ENCODE results near the gene ZNF281. TPM values are rescaled to one million over a fixed set of nuclear protein-coding genes. Genes with fewer than 3 reads are reported as not detected.

The ZNF281 gene
- 10 to 100 TPM; 13.0 to 18.7 (median 15.6) TPM for total RNA-seq

GRCh38 chr1:200409761-200410565 lies at the start of gene ZNF281:
ZNF281 (minus strand) TSS chr1:200410036; CDS start chr1:200409705, 331 bp downstream.
- ATAC-seq (ENCODE audit: low FRiP score), result peak; percentile 98
- TF ChIP-seq CTCF (IDR thresholded peaks at IDR 0.05), result no peak

GRCh38 chr1:200458780-200459179 lies 48.9 kb upstream of the ZNF281 start:
- no peak for TF ChIP-seq CTCF (IDR thresholded peaks at IDR 0.05)
- DNase-seq (ENCODE audit: low spot score) (no peak), ATAC-seq (ENCODE audit: low FRiP score) (no peak)

More at GRCh38 chr1:200409761-200410565, at the start of gene ZNF281:
- peak; percentile 78 for DNase-seq (ENCODE audit: low spot score)

GRCh38 chr1:200457810-200458209 lies 48.0 kb upstream of the ZNF281 start:
- DNase-seq (ENCODE audit: low spot score) (no peak), ATAC-seq (ENCODE audit: low FRiP score) (no peak)
- no peak for TF ChIP-seq CTCF (IDR thresholded peaks at IDR 0.05)

- TF ChIP-seq CTCF (IDR thresholded peaks at IDR 0.05), result no peak
- DNase-seq (ENCODE audit: low spot score), result no peak
- no peak for ATAC-seq (ENCODE audit: low FRiP score)
Measured at GRCh38 chr1:200454425-200454824, 44.6 kb upstream of the ZNF281 start.

GRCh38 chr1:200453553-200453905 lies 43.7 kb upstream of the ZNF281 start:
- no peak for TF ChIP-seq CTCF (IDR thresholded peaks at IDR 0.05)
- ATAC-seq (ENCODE audit: low FRiP score), result no peak

GRCh38 chr1:200452850-200453552 lies 43.2 kb upstream of the ZNF281 start:
- no peak for DNase-seq (ENCODE audit: low spot score)
- no peak for TF ChIP-seq CTCF (IDR thresholded peaks at IDR 0.05)
- ATAC-seq (ENCODE audit: low FRiP score), result no peak

More at GRCh38 chr1:200453553-200453905, 43.7 kb upstream of the ZNF281 start:
- no peak for DNase-seq (ENCODE audit: low spot score)
